SK-N-SH (cell line): ENCODE results near the gene METAP1. TPM values are rescaled to one million over a fixed set of nuclear protein-coding genes. Genes with fewer than 3 reads are reported as not detected.

Source experiments
- CTCF ChIA-PET: fragments of 300-600, 350-600 bp; formaldehyde crosslinking; extraction: SDS; loops from one replicate; lab custom pipeline; 2021; lab: Yijun Ruan, JAX
- POLR2A ChIA-PET: fragments of 350-600 bp; sonication (Branson Sonifier 250); formaldehyde crosslinking; extraction: SDS; loops from one replicate; lab custom pipeline; 2020; ENCODE audit warnings: antibody characterized with exemption, inconsistent platforms; lab: Yijun Ruan, JAX
- DNase-seq: peaks from one replicate; pipeline ENCODE4 v3.0.0; 2012
- H2AFZ ChIP-seq: fragments of 200-600 bp; sonication (generic); 2 replicates; pipeline ENCODE4 v1.8.1; 2016; ENCODE audit warnings: antibody characterized with exemption, mild to moderate bottlenecking, low read depth
- H3F3A ChIP-seq: fragments of 200-600 bp; sonication (generic); replicated peaks from 2 replicates; pipeline ENCODE3; 2016; ENCODE audit warnings: antibody characterized with exemption, mild to moderate bottlenecking; ENCODE audit not compliant: insufficient read depth
- H3K27ac ChIP-seq, 2 experiments: fragments of 200-500 bp in 1 of 2; fragments of 200-600 bp in 1 of 2; sonication (Bioruptor generic) in 1 of 2; sonication (generic), shearing (Covaris generic) in 1 of 2; 2 replicates each; pipeline versions ENCODE4 v1.5.1 to v1.6.1; 2014 to 2016; ENCODE audit warnings: low read depth in 2 of 2, inconsistent platforms in 1 of 2, low read length in 1 of 2, mild to moderate bottlenecking in 1 of 2, mixed read lengths in 1 of 2
- H3K27me3 ChIP-seq: fragments of 200-600 bp; sonication (generic), shearing (Covaris generic); 2 replicates; pipeline ENCODE4 v1.6.1; 2016; ENCODE audit warnings: mixed run types; ENCODE audit not compliant: insufficient read depth
- H3K36me3 ChIP-seq, 2 experiments: fragments of 200-500 bp in 1 of 2; fragments of 200-600 bp in 1 of 2; sonication (Bioruptor generic) in 1 of 2; sonication (generic) in 1 of 2; replicated peaks in 1 of 2; 2 replicates each; pipeline versions ENCODE3 to v1.5.1; 2014 to 2016; ENCODE audit warnings: low read length in 1 of 2, mild to moderate bottlenecking in 1 of 2; ENCODE audit not compliant: insufficient read depth in 2 of 2, control insufficient read depth in 1 of 2
- H3K4me1 ChIP-seq, 2 experiments: fragments of 200-500 bp in 1 of 2; fragments of 200-600 bp in 1 of 2; sonication (Bioruptor generic) in 1 of 2; sonication (generic), shearing (Covaris generic) in 1 of 2; 2 replicates each; pipeline versions ENCODE4 v1.5.1 to v1.6.1; 2014 to 2016; ENCODE audit warnings: low read depth in 1 of 2, low read length in 1 of 2, mixed run types in 1 of 2; ENCODE audit not compliant: insufficient read depth in 2 of 2, control insufficient read depth in 1 of 2
- H3K4me2 ChIP-seq: fragments of 200-600 bp; sonication (generic), shearing (Covaris generic); 2 replicates; pipeline ENCODE4 v1.6.1; 2017; ENCODE audit warnings: mixed run types
- H3K4me3 ChIP-seq, 2 experiments: fragments of 200-500 bp in 1 of 2; fragments of 200-600 bp in 1 of 2; sonication (Bioruptor generic) in 1 of 2; sonication (generic), shearing (Covaris generic) in 1 of 2; 2 replicates each; pipeline versions ENCODE4 v1.5.1 to v1.8.1; 2014 to 2016; ENCODE audit warnings: low read depth in 2 of 2, inconsistent platforms in 1 of 2, low read length in 1 of 2, mild to moderate bottlenecking in 1 of 2, mixed read lengths in 1 of 2, moderate library complexity in 1 of 2
- H3K79me2 ChIP-seq: fragments of 200-600 bp; sonication (generic); 2 replicates; pipeline ENCODE4 v1.8.1; 2017; ENCODE audit warnings: mild to moderate bottlenecking; ENCODE audit not compliant: insufficient read depth
- H3K9ac ChIP-seq: fragments of 200-600 bp; sonication (generic); 2 replicates; pipeline ENCODE4 v1.6.1; 2017; ENCODE audit warnings: mixed run types
- H3K9me2 ChIP-seq: fragments of 200-600 bp; sonication (generic); 2 replicates; pipeline ENCODE4 v1.6.1; 2017; ENCODE audit warnings: mixed run types
- H3K9me3 ChIP-seq: fragments of 200-600 bp; sonication (generic); 2 replicates; pipeline ENCODE4 v1.6.1; 2017; ENCODE audit warnings: mixed run types, mild to moderate bottlenecking, moderate library complexity
- H4K20me1 ChIP-seq: fragments of 200-600 bp; sonication (generic); 2 replicates; pipeline ENCODE4 v1.6.1; 2017; ENCODE audit warnings: mild to moderate bottlenecking, mixed run types; ENCODE audit not compliant: insufficient read depth
- ELF1 ChIP-seq: IDR thresholded peaks from 2 replicates; pipeline ENCODE4 v1.4.0; 2012
- EZH2phosphoT487 ChIP-seq: fragments of 200-600 bp; sonication (generic); IDR thresholded peaks from 2 replicates; pipeline ENCODE4 v1.6.1; 2017; ENCODE audit warnings: low read depth, mixed run types, mild to moderate bottlenecking, antibody characterized with exemption, moderate library complexity, borderline replicate concordance
- FOXJ3 ChIP-seq: sonication (generic); formaldehyde crosslinking; IDR thresholded peaks from 2 replicates; pipeline ENCODE4 v1.5.1; 2020; ENCODE audit warnings: mild to moderate bottlenecking, missing genetic modification reagents
- FOXM1 ChIP-seq: IDR thresholded peaks from 2 replicates; pipeline ENCODE4 v1.4.0; 2012; ENCODE audit warnings: low read depth, mild to moderate bottlenecking
- GABPA ChIP-seq: IDR thresholded peaks from 2 replicates; pipeline ENCODE4 v1.4.0; 2012; ENCODE audit warnings: low read depth, mild to moderate bottlenecking
- MXI1 ChIP-seq: IDR thresholded peaks from 2 replicates; pipeline ENCODE4 v1.6.1; 2012; ENCODE audit warnings: mild to moderate bottlenecking, low read depth, low read length, improper control_type of control experiment
- NRF1 ChIP-seq: IDR thresholded peaks from 2 replicates; pipeline ENCODE4 v1.6.1; 2012; ENCODE audit warnings: low read depth, mild to moderate bottlenecking, low read length
- PBX3 ChIP-seq: IDR thresholded peaks from 2 replicates; pipeline ENCODE4; 2012
- POLR2AphosphoS5 ChIP-seq: IDR thresholded peaks from 2 replicates; pipeline ENCODE4 v1.6.1; 2012; ENCODE audit warnings: low read depth, low read length
- RCOR1 ChIP-seq: fragments of 150-350 bp; IDR thresholded peaks from 2 replicates; pipeline ENCODE4 v1.6.1; 2017; ENCODE audit warnings: antibody characterized with exemption, low read length
- RFX5 ChIP-seq: IDR thresholded peaks from 2 replicates; pipeline ENCODE4 v1.6.1; 2012; ENCODE audit warnings: mild to moderate bottlenecking, improper control_type of control experiment, low read length
- RXRA ChIP-seq: IDR thresholded peaks from 2 replicates; pipeline ENCODE4 v1.4.0; 2012; ENCODE audit warnings: low read depth, mild to moderate bottlenecking, borderline replicate concordance
- SIN3A ChIP-seq: IDR thresholded peaks from 2 replicates; pipeline ENCODE4 v1.6.1; 2012; ENCODE audit warnings: low read depth, mild to moderate bottlenecking, low read length, moderate library complexity, borderline replicate concordance
- TAF1 ChIP-seq: IDR thresholded peaks from 2 replicates; pipeline ENCODE4 v1.6.1; 2012; ENCODE audit warnings: low read depth, mild to moderate bottlenecking, low read length, moderate library complexity, borderline replicate concordance
- USF2 ChIP-seq: fragments of 150-350 bp; IDR thresholded peaks from 2 replicates; pipeline ENCODE4 v1.6.1; 2017; ENCODE audit warnings: antibody characterized with exemption, low read length, low read depth, borderline replicate concordance
- YY1 ChIP-seq: IDR thresholded peaks from 2 replicates; pipeline ENCODE4 v1.4.0; 2012; ENCODE audit warnings: low read depth, mild to moderate bottlenecking
- WGBS: methylation state at CpG from one replicate; pipeline ENCODE4 v1.1.6; 2017; ENCODE audit warnings: low lambda C conversion rate; 5-methylcytosine and 5-hydroxymethylcytosine counted together
- polyA plus RNA-seq, 3 experiments: library from polyadenylated mRNA; depleted of rRNA; stranded (reverse); fragments of >200 nt; gene quantifications; 2 replicates each; pipeline ENCODE4 v1.2.3, GENCODE V29; 2012
- TF ChIP-seq, protein P1 (sequence below): IDR thresholded peaks from 2 replicates; pipeline ENCODE4 v1.6.1; 2012; ENCODE audit warnings: mild to moderate bottlenecking, low read depth, low read length, moderate library complexity
- TF ChIP-seq, protein P2 (sequence below): IDR thresholded peaks from 2 replicates; pipeline ENCODE4 v1.4.0; 2012; ENCODE audit warnings: low read depth, borderline replicate concordance
- TF ChIP-seq, protein P3 (sequence below): IDR thresholded peaks from 2 replicates; pipeline ENCODE4 v1.4.0; 2012; ENCODE audit warnings: low read depth

METAP1 gene
- polyA plus RNA-seq, 1 of the 3 experiments (the other 2 are of a cell fraction): 41.0 TPM

GRCh38 chr4:99088023-99088449 is 92.5 kb downstream of the METAP1 start (continued):
- no peak for TF ChIP-seq FOXM1
- no peak for TF ChIP-seq ELF1
- no peak for TF ChIP-seq NRF1

DNA sequence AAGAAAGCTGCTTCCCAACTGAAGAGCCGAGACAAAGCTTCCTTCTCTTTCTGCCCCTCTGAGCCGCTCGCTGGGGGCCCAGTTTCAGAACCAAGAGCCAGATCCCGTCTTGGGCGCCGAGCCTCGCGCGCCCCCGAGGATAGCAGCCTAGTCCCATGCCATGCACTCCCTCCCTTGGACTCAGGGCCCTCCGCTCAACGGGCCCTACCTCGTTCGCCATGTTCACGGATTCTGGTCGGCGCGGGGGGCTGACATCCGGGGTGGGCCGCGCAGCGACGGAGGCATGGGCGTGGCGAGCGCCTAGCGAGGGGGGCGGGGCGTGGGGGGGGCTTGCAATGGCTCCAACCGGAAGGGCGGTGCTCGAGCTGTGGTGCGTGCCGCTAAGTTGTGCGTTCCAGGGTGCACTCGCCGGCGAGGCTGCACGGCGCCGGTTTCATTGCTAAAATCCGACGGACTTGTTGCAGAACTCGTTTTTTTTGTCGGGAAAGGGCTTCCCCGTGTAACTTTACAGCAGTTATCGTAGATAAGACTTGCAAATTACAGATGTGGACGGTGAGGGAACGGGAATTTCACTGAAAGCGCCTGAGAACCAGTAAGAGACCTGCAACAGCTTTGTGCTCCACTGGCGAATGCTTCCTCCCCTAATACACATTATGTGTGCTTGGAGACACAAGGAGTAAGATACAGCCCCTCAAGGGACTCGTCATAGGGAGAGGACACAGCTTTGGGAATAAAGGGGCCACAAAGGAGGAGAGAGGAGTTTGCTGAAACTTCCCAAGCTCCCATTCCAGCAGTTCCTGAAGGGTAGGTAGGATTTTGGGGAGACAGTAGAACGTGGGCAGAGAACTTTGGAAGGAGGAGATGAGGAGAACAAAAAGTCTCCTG is 93.2 kb downstream of the METAP1 start, which contains the start of gene ADH5:
ADH5 (minus strand) TSS at position 308 of the 885 bp plus-strand sequence; CDS start at position 220, 88 bp downstream.
- Histone ChIP-seq H4K20me1 (peaks cover 10% of the 10 kb centered on the region), H3K79me2 (peaks cover 63% of the 10 kb centered on the region), H3K27me3 (no peaks in the 10 kb centered on the region), H3K27ac (peak within 1 kb of the TSS; percentile 77 to 94), H2AFZ (peak within 1 kb of the TSS; percentile 73), H3K4me1 (peaks cover 0 to 3% of the 10 kb centered on the region in 2 experiments; a peak in 2 of 4 replicates), H3K9ac (peak within 1 kb of the TSS; percentile 88), H3K4me3 (peak within 1 kb of the TSS; percentile 68 to 83), H3K9me3 (no peaks in the 10 kb centered on the region), H3K4me2 (peak within 1 kb of the TSS; percentile 81), H3F3A (peaks cover 11% of the 10 kb centered on the region), H3K9me2 (no peaks in the 10 kb centered on the region), H3K36me3 (peaks cover 19 to 20% of the 10 kb centered on the region in 2 experiments)
- TF ChIP-seq RFX5 (no peak), GABPA (peak; percentile 66), EZH2phosphoT487 (no peak), TAF1 (peak; percentile 92), SIN3A (peak; percentile 20; the same call in 1 of the 2 replicates), FOXJ3 (CRISPR knock-in tag) (peak; percentile 46; the same call in 1 of the 2 replicates), RXRA (no peak), POLR2AphosphoS5 (peak; percentile 98), ELF1 (peak; percentile 36; the same call in 1 of the 2 replicates), MXI1 (peak; percentile 77; the same call in 1 of the 2 replicates), PBX3 (0 out of 2 replicates have a peak, but pooled peaks have one; percentile 13), USF2 (no peak), YY1 (peak; percentile 90), RCOR1 (no peak), NRF1 (peak; percentile 59; the same call in 1 of the 2 replicates)
- TF ChIP-seq, protein P1, sequence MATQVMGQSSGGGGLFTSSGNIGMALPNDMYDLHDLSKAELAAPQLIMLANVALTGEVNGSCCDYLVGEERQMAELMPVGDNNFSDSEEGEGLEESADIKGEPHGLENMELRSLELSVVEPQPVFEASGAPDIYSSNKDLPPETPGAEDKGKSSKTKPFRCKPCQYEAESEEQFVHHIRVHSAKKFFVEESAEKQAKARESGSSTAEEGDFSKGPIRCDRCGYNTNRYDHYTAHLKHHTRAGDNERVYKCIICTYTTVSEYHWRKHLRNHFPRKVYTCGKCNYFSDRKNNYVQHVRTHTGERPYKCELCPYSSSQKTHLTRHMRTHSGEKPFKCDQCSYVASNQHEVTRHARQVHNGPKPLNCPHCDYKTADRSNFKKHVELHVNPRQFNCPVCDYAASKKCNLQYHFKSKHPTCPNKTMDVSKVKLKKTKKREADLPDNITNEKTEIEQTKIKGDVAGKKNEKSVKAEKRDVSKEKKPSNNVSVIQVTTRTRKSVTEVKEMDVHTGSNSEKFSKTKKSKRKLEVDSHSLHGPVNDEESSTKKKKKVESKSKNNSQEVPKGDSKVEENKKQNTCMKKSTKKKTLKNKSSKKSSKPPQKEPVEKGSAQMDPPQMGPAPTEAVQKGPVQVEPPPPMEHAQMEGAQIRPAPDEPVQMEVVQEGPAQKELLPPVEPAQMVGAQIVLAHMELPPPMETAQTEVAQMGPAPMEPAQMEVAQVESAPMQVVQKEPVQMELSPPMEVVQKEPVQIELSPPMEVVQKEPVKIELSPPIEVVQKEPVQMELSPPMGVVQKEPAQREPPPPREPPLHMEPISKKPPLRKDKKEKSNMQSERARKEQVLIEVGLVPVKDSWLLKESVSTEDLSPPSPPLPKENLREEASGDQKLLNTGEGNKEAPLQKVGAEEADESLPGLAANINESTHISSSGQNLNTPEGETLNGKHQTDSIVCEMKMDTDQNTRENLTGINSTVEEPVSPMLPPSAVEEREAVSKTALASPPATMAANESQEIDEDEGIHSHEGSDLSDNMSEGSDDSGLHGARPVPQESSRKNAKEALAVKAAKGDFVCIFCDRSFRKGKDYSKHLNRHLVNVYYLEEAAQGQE: 0 out of 2 replicates have a peak, but pooled peaks have one; percentile 7
- TF ChIP-seq, protein P2, sequence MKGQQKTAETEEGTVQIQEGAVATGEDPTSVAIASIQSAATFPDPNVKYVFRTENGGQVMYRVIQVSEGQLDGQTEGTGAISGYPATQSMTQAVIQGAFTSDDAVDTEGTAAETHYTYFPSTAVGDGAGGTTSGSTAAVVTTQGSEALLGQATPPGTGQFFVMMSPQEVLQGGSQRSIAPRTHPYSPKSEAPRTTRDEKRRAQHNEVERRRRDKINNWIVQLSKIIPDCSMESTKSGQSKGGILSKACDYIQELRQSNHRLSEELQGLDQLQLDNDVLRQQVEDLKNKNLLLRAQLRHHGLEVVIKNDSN: no peak
- TF ChIP-seq, protein P3, sequence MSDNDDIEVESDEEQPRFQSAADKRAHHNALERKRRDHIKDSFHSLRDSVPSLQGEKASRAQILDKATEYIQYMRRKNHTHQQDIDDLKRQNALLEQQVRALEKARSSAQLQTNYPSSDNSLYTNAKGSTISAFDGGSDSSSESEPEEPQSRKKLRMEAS: peak; percentile 92
- under 1% methylated on average over 20 of the region's 53 CpGs for WGBS
- DNase-seq: peak; percentile 95
- ChIA-PET POLR2A (interaction anchor here (0.7 to 1.8 kb wide), 5 partner anchors 93 to 945 kb away, joined by 3 to 11 read pairs (median 4); partner anchors contain the start of genes EIF4E, METAP1, STPG2 and TRMT10A), CTCF (interaction anchor here (0.6 to 3.1 kb wide), 6 partner anchors 11 to 621 kb away, joined by 3 to 11 read pairs (median 4); partner anchors contain the start of gene METAP1)
